IPS-NIHi11 (cell line): ENCODE measurements around the gene PUSL1.
A peak's percentile ranks its signal among the peaks of the same experiment; 100 is the strongest.
"Not testable (repeated sequence)": the region's sequence is repeated elsewhere in the genome, so short reads cannot be mapped to it uniquely, and the experiment has no call there.

ENCODE experiments used
- DNase-seq: peaks from one replicate; pipeline ENCODE4 v3.0.0; 2012; ENCODE audit warnings: mixed read lengths, low spot score

The PUSL1 gene

DNA sequence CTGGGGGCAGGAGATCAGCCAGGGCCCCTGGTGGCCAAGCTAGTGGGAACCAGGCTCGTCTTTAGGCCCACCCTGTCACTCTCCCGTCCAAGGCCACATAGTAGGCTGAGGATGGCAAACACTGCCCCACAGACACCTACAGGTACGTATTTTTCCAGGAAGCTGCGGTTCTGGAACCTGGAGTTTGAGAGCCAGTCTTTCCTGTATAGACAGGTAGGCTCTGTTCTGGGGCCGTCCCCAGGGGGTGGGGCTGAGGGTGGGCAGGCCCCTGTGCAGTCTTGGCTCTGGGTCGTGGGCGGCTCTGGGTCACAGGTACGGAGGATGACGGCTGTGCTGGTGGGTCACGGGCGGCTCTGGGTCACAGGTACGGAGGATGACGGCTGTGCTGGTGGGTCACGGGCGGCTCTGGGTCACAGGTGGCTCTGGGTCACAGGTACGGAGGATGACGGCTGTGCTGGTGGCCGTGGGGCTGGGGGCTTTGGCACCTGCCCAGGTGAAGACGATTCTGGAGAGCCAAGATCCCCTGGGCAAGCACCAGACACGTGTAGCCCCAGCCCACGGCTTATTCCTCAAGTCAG lies 2.2 kb downstream of the PUSL1 start:
- no peak for DNase-seq

DNA sequence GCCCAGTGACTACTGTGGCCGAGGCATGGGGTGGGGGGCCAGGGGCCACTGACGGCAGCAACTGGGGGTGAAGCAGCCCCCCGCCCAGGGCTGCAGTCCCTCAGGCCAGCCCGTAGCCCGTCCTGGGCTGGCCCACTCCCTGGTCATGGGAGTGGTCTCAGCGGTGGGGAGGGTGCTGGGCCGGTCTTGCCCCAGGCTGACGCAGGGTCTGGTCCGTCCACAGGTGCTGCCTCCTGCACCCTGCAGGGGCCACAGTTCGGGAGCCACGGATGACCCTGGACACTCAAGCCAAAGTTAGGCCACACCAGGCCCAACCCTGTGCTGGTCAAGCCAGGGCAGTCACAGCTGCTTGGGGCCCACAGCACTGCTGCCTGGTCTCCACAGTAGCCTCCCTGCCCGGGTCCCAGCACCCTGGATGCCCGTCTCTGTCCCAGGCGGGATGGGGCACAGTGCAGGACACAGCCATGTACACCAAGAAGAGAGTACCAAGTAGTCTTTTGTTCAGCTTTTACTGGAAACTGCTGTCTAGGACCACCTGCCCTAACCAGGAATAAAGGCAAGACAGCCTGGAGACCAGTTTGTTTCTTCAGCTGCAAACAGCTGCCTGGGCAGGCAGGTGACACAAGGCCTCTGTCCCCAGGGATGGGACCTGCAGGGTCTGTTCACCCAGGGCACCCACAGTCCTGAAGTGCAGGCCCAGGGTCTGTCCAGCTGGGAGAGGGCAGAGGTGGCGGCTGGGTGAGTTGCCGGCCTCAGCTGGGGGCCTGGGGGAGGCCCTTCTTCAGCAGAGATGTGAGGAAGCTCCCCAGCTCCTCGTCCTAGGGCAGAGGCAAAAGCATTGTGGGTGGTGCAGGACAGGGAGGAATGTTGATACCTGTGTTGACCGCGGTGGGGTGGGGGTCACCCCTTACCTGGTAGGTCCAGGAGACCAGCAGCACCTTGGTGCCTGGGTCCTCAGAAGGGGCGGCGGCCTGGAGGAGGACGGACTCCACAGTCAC lies 3.0 kb downstream of the PUSL1 start:
- DNase-seq: no peak

DNA sequence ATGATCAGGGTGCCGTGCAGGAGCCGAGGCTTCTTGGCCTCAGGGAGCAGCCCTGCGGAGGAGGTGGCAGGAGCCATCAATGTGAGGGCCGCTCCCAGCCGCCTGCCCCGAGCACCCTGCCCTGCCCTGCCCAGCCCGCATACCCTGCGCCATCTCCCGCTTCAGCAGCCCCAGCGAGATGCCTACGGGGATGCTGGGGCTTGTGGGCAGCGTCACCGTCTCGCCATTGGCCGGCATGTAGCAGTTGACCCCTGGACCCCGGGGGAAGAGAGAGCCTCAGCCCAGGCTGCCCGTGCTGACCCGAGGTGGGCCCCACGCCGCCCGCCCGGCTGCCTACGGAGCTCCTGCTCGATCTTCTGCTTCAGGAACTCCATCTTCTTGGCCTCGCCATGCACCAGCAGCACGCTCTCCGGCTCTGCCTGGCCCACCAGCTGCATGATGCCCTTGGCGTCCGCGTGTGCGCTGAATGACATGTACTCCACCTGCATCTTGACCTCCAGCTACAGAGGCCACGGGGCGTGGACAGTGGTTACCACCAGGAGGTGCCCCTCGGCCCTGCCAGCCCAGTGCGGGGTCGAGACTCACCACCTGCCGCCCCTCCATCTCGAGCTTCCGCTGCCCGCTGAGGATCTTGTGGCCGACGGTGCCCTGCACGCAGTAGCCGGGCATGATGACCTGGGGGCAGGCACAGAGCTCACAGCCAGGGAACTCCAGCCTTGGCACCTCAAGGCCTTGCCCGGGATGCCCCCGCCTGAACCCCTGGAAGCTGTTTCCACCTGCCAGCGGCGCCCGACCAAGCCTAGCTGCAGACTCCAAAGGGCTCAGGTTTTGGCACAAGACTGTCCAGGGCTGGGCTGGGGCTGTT lies 4.3 kb downstream of the PUSL1 start:
- no peak for DNase-seq

GRCh38 chr1:1313500-1314236 lies 5.3 kb downstream of the PUSL1 start:
- no peak for DNase-seq

- no peak for DNase-seq
These were observed 5.8 kb downstream of the PUSL1 start for GRCh38 chr1:1314237-1314586.

DNA sequence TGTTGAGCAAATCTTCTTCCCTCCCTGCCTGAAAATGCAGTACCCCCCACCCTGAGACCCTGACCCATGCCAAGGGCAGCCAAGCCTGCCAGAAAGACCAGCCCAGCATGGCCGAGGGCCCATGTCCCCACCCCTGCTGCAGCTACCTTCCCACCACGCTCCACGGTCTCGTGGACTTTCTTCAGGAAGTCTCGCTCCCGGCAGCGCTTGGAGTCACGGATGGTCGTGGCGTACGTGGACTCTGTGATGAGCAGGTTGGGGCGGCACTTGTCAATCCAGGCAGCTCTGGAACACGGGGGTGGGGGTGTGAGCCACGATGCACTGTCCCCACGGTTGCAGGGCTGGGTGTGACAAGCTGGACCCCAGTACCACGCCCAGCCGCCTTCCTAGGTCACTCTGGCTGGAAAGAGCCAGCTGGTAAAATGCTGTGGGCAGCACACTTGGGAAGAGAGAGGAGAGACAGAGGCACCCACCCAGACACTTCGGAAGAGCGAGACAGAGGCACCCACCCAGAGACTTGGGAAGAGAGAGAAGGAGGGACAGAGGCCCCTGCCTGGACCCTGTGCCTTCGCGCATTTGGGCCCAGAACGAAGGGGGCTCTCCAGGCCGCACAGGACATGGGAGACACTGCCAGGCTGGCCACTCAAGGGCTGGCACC lies 6.4 kb downstream of the PUSL1 start:
- no peak for DNase-seq

DNA sequence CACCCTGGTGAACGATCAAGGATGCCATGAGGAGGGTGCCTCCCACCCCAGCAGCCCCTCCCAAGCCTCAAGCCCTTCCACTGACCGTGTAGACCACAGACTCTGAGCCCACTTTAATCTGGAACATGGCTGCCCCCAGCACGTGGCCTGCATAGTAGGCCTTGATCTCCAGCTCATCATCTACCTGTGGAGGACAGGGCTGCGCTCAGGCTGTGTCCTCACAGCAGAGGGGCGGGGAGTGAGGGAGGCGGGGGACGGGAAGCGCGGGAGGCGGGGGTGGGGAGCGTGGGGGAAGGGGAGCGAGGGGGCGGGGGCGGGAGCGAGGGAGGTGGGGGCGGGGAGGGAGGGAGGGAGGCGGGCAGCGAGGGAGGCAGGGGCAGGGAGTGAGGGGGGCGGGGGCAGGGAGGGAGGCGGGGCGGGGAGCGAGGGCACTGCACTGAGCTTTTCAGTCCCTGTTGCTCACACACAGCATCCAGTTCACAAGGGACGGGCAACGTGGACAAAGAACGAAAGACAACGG lies 7.1 kb downstream of the PUSL1 start:
- DNase-seq: peak; percentile 75

DNA sequence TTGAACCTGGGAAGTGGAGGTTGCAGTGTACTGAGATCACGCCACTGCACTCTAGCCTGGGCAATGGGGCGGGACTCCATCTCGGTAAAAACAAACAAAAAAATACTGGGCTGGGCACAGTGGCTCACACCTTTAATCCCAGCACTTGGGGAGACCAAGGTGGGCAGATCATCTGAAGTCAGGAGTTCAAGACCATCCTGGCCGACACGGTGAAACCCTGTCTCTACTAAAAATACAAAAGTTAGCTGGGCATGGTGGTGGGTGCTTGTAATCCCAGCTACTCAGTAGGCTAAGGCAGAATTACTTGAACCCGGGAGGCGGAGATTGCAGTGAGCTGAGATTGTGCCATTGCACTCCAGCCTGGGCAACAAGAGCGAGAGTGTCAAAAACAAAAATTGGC lies 7.8 kb downstream of the PUSL1 start:
- DNase-seq: not testable (repeated sequence)

DNA sequence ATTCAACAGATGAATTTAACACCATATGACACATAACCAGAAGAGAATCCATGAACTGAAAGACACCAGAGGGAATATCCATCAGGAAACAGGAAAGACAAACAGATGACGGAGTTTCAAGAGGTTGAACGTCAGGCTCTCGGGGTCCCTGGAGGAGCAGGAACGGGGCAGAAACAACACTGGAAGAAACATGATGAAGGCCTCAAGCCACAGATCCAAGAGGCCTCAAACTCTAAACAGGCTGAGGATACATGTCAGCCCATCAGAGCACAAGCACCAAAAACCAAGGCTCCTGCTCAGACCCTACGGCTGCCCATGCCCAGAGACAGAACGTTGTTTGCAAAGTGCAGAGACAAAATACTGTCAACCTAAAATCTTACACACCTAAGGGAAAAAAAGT lies 9.0 kb downstream of the PUSL1 start:
- DNase-seq: no peak

DNA sequence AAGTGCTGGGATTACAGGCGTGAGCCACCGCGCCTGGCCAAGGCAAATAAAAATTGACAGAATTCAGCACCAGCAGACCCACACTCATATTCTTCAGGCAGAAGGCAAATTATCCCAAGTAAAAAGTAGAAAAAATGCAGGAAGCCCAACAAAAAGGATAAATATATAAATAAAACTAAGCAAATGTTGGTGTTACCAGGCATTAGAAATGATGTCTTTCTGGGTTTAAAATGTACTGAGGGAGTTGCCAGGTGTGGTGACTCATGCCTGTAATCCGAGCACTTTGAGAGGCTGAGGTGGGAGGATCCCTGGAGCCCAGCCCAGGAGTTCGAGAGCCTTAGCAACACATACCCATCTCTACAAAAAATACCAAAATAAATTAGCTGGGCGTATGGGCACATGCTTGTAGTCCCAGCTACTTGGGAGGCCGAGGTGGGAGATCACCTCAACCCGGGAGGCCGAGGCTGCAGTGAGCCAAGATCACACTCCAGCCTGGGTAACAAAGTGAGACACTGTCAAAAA lies 9.8 kb downstream of the PUSL1 start:
- DNase-seq: no peak

- DNase-seq: no peak
These were observed 10.6 kb downstream of the PUSL1 start for GRCh38 chr1:1318777-1319645.

- no peak for DNase-seq
These were observed 11.2 kb downstream of the PUSL1 start for GRCh38 chr1:1319646-1319941.

DNA sequence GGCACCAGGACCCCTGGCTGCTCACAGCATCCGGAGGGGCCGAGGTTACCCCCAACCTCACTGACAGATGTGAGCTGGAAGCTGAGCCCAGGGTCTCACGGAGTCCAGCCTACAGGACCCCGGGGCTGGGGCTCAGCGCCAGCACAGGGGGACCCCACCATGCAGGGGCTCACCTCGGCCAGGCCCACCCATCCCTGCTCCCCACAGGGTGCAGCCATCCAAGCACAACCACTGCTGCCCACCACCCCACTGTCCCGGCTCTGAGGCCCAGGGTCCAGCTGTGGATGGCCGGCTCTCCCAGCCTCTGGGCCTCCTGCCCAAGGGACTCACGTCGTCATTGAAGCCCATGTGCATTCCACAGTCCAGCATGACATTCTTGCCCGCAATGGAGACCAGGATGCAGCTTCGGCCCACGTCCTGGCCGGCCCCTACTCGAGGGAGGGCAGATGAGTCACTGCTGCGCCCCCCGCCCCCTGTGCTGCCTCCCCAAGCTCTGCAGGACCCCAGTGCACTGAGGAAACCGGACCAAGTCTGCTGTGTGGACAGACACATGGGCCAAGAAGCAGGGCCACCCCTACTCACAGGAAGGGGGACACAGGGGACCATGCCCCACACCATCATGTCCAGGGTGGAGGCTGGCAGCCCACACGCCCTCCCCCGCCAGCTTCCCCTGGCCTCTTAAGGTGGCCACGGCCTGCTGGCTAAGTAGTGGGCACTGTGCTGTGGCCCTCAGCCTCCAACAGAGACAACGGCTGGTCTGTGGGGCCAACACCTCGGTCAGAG lies 12.5 kb downstream of the PUSL1 start:
- DNase-seq: no peak

- no peak for DNase-seq
These were observed 13.1 kb downstream of the PUSL1 start for GRCh38 chr1:1321477-1321876.

DNA sequence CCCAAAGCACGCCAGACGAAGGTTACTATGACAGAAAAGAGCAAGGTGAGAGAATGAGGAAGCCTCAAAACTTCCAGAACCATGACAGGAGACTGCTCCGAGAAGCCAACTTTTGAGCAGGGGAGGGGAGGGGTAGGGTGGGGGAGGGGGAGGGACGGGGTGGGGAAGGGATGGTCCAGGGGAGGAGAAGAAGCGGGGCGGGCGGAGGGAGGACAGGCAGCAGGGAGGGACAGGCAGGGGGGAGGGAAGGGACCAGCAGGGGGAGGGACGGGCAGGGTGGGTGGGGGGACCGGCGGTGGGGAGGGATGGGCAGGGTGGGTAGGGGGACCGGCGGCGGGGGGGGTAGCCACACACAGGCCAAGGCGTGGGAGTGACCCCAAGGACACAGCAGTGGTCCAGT lies 14.0 kb downstream of the PUSL1 start:
- no peak for DNase-seq

- no peak for DNase-seq
These were observed 14.6 kb downstream of the PUSL1 start for GRCh38 chr1:1322952-1323351.

DNA sequence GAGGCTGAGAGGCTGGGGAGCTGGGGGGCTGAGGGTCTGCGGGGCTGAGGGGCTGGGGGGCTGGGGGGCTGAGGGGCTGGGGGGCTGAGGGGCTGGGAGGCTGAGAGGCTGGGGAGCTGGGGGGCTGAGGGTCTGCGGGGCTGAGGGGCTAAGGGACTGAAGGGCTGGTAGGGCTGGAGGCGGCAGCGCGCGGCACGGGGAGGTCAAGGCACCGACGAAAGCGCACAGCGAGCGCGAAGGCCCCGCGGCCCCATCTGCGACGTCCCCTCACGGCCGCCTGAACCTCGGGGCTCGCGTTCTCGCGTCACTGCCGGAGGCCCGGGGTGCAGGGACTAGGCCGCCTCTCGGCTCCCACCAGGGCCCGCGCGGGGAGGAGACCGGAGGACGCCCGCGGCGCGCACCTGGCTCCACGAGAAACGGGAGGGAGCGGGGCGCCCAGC lies 15.7 kb downstream of the PUSL1 start:
- DNase-seq: peak; percentile 53

DNA sequence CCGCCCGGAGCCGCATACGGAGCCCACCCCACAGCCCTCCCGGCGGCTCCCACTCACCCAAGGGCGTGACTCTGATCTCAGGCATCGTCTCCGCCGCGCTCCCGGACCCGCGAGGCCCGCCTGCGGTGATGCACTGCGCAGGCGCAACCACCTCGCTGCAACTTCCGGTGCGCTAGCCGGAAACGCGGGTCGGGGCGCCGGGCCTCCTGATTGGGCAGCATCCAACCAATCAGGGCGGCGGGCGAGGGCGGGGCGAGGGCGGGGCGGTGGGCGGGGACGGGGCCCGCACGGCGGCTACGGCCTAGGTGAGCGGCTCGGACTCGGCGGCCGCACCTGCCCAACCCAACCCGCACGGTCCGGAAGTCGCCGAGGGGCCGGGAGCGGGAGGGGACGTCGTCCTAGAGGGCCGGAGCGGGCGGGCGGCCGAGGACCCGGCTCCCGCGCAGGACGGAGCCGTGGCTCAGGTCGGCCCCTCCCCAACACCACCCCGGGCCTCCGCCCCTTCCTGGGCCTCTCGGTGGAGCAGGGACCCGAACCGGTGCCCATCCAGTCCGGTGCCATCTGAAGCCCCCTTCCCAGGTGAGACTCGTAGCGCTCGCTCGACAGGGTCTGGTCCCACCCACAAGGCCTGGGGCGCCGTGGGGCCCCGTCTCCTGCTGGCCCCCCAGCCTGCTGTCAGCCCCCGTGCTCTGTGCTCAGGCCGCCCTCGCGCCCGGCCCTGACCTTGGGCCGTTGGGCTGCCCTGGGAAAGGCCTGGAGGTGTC lies 16.3 kb downstream of the PUSL1 start, which contains the start of the genes CPTP and INTS11:
TSS of gene CPTP (plus strand) at position 279 of the 764 bp plus-strand sequence. CDS start 2,109 bp downstream, outside the sequence.
TSS of gene INTS11 (minus strand) at position 137 of the 764 bp plus-strand sequence. CDS start at position 85, 52 bp downstream.
- DNase-seq: peak; percentile 99
